ENCODE measurements around the gene KCNK7.

KCNK7 gene

GRCh38 chr11:65585396-65586246 is 10.0 kb downstream of the KCNK7 start:
- TF ChIP-seq FOXP2 (optimal IDR thresholded peaks at IDR 0.05; ENCODE audit: borderline replicate concordance, extremely low read depth, extremely low read length, insufficient read depth): no peak
- no peak for TF ChIP-seq POLR2AphosphoS5 (IDR thresholded peaks at IDR 0.05; ENCODE audit: low read depth, low read length)
- no peak for TF ChIP-seq REST (IDR thresholded peaks at IDR 0.05; ENCODE audit: insufficient read depth in 1 of 2, low read depth in 2 of 2, low read length in 2 of 2)

GRCh38 chr11:65584723-65585171 is 10.9 kb downstream of the KCNK7 start:
- TF ChIP-seq TAF1 (IDR thresholded peaks at IDR 0.05; ENCODE audit: borderline replicate concordance, insufficient read depth, low read length) (no peak), SIN3A (IDR thresholded peaks at IDR 0.05; ENCODE audit: borderline replicate concordance, insufficient read depth, low read length) (no peak), POLR2AphosphoS5 (IDR thresholded peaks at IDR 0.05; ENCODE audit: low read depth, low read length) (no peak), FOXP2 (optimal IDR thresholded peaks at IDR 0.05; ENCODE audit: borderline replicate concordance, extremely low read depth, extremely low read length, insufficient read depth) (no peak), REST (IDR thresholded peaks at IDR 0.05; ENCODE audit: insufficient read depth in 1 of 2, low read depth in 2 of 2, low read length in 2 of 2) (no peak)

GRCh38 chr11:65584106-65584505 is 11.5 kb downstream of the KCNK7 start:
- no peak for TF ChIP-seq FOXP2 (optimal IDR thresholded peaks at IDR 0.05; ENCODE audit: borderline replicate concordance, extremely low read depth, extremely low read length, insufficient read depth)
- TF ChIP-seq POLR2AphosphoS5 (IDR thresholded peaks at IDR 0.05; ENCODE audit: low read depth, low read length): no peak
- TF ChIP-seq TAF1 (IDR thresholded peaks at IDR 0.05; ENCODE audit: borderline replicate concordance, insufficient read depth, low read length): no peak
- TF ChIP-seq REST (IDR thresholded peaks at IDR 0.05; ENCODE audit: insufficient read depth in 1 of 2, low read depth in 2 of 2, low read length in 2 of 2): no peak
- TF ChIP-seq SIN3A (IDR thresholded peaks at IDR 0.05; ENCODE audit: borderline replicate concordance, insufficient read depth, low read length): no peak

- TF ChIP-seq POLR2AphosphoS5 (IDR thresholded peaks at IDR 0.05; ENCODE audit: low read depth, low read length): no peak
- no peak for TF ChIP-seq REST (IDR thresholded peaks at IDR 0.05; ENCODE audit: insufficient read depth in 1 of 2, low read depth in 2 of 2, low read length in 2 of 2)
- TF ChIP-seq TAF1 (IDR thresholded peaks at IDR 0.05; ENCODE audit: borderline replicate concordance, insufficient read depth, low read length): no peak
- no peak for TF ChIP-seq SIN3A (IDR thresholded peaks at IDR 0.05; ENCODE audit: borderline replicate concordance, insufficient read depth, low read length)
- no peak for TF ChIP-seq FOXP2 (optimal IDR thresholded peaks at IDR 0.05; ENCODE audit: borderline replicate concordance, extremely low read depth, extremely low read length, insufficient read depth)
Measured at GRCh38 chr11:65583589-65583988, 12.0 kb downstream of the KCNK7 start.

Data from PFSK-1 (cell line).